HG02798 (cell line): Measurements from ENCODE around the gene LRP1.

Experiments
- ATAC-seq: cut with Tn5 transposase; IDR thresholded peaks from one replicate; pipeline ENCODE4 v1.9.1; 2021; ENCODE audit warnings: mild to moderate bottlenecking; ENCODE audit not compliant: unreplicated experiment, poor library complexity

LRP1 gene

GRCh38 chr12:57131896-57132744 is 3.8 kb downstream of the LRP1 start:
- ATAC-seq, result no peak

- no peak for ATAC-seq
Observed at GRCh38 chr12:57133013-57133569, 4.8 kb downstream of the LRP1 start.

- no peak for ATAC-seq
Observed at GRCh38 chr12:57133916-57134315, 5.6 kb downstream of the LRP1 start.

GRCh38 chr12:57134949-57135348 is 6.7 kb downstream of the LRP1 start:
- ATAC-seq, result no peak

- ATAC-seq, result no peak
Observed at GRCh38 chr12:57135527-57136326, 7.4 kb downstream of the LRP1 start.

GRCh38 chr12:57138526-57139272 is 10.4 kb downstream of the LRP1 start:
- no peak for ATAC-seq

GRCh38 chr12:57139796-57140649 is 11.7 kb downstream of the LRP1 start:
- ATAC-seq, result no peak

GRCh38 chr12:57141249-57141648 is 13.0 kb downstream of the LRP1 start:
- no peak for ATAC-seq

GRCh38 chr12:57142121-57142520 is 13.8 kb downstream of the LRP1 start:
- ATAC-seq, result no peak

- ATAC-seq, result no peak
Observed at GRCh38 chr12:57142727-57143126, 14.4 kb downstream of the LRP1 start.

- no peak for ATAC-seq
Observed at GRCh38 chr12:57143454-57143853, 15.2 kb downstream of the LRP1 start.

GRCh38 chr12:57145460-57146059 is 17.3 kb downstream of the LRP1 start:
- no peak for ATAC-seq

GRCh38 chr12:57146092-57146491 is 17.8 kb downstream of the LRP1 start:
- ATAC-seq, result no peak

GRCh38 chr12:57146961-57147944 is 19.0 kb downstream of the LRP1 start, which contains the start of gene LRP1-AS:
LRP1-AS (minus strand) TSS chr12:57147619.
- no peak for ATAC-seq

GRCh38 chr12:57148469-57149244 is 20.4 kb downstream of the LRP1 start:
- no peak for ATAC-seq

GRCh38 chr12:57149245-57149900 is 21.1 kb downstream of the LRP1 start:
- ATAC-seq, result no peak
